ENCODE measurements around the gene STK10.

STK10 gene

GRCh38 chr5:172005708-172006320 is 182.2 kb downstream of the STK10 start:
- no peak for TF ChIP-seq CTCF (IDR thresholded peaks at IDR 0.05; ENCODE audit: low read depth, low read length)
- peak; percentile 24 for DNase-seq (ENCODE audit: low read depth, low spot score)
- in situ Hi-C loops (cut with HindIII; ENCODE audit: low sequenced_read_pairs) = no loop called here
- peak overlapping the region; percentile 95 for H3K4me3 ChIP-seq (ENCODE audit: low read depth, low read length)

- peak overlapping the region; percentile 95 for H3K4me3 ChIP-seq (ENCODE audit: low read depth, low read length)
- no peak for TF ChIP-seq CTCF (IDR thresholded peaks at IDR 0.05; ENCODE audit: low read depth, low read length)
- in situ Hi-C loops (cut with HindIII; ENCODE audit: low sequenced_read_pairs) = no loop called here
- DNase-seq (ENCODE audit: low read depth, low spot score) = peak; percentile 30
Observed at GRCh38 chr5:172004824-172005237, 183.2 kb downstream of the STK10 start.

- no peak for TF ChIP-seq CTCF (IDR thresholded peaks at IDR 0.05; ENCODE audit: low read depth, low read length)
- H3K4me3 ChIP-seq (ENCODE audit: low read depth, low read length) = no peak overlapping the region
Observed at GRCh38 chr5:172003746-172004145, 184.3 kb downstream of the STK10 start.

GRCh38 chr5:172002840-172003512 is 185.0 kb downstream of the STK10 start:
- TF ChIP-seq CTCF (IDR thresholded peaks at IDR 0.05; ENCODE audit: low read depth, low read length) = no peak
- no peak for DNase-seq (ENCODE audit: low read depth, low spot score)
- in situ Hi-C loops (cut with HindIII; ENCODE audit: low sequenced_read_pairs) = no loop called here
- no peak overlapping the region for H3K4me3 ChIP-seq (ENCODE audit: low read depth, low read length)

More at GRCh38 chr5:172003746-172004145, 184.3 kb downstream of the STK10 start:
- in situ Hi-C loops (cut with HindIII; ENCODE audit: low sequenced_read_pairs) = no loop called here
- DNase-seq (ENCODE audit: low read depth, low spot score) = no peak

- no peak overlapping the region for H3K4me3 ChIP-seq (ENCODE audit: low read depth, low read length)
- DNase-seq (ENCODE audit: low read depth, low spot score) = peak; percentile 15
- peak; percentile 58 for TF ChIP-seq CTCF (IDR thresholded peaks at IDR 0.05; ENCODE audit: low read depth, low read length)
- in situ Hi-C loops (cut with HindIII; ENCODE audit: low sequenced_read_pairs) = no loop called here
Observed at GRCh38 chr5:172002310-172002709, 185.7 kb downstream of the STK10 start.

- TF ChIP-seq CTCF (IDR thresholded peaks at IDR 0.05; ENCODE audit: low read depth, low read length) = no peak
- in situ Hi-C loops (cut with HindIII; ENCODE audit: low sequenced_read_pairs) = no loop called here
- DNase-seq (ENCODE audit: low read depth, low spot score) = no peak
- no peak overlapping the region for H3K4me3 ChIP-seq (ENCODE audit: low read depth, low read length)
Observed at GRCh38 chr5:171999877-172000276, 188.1 kb downstream of the STK10 start.

Measured in astrocyte of the spinal cord (primary cell).